IPS-20b (cell line): ENCODE measurements around the gene CEMIP2.

Source experiments
- H3K27ac ChIP-seq: one replicate; pipeline ENCODE4 v1.5.1; 2013; ENCODE audit warnings: low read length
- H3K27me3 ChIP-seq: 2 replicates; pipeline ENCODE4 v1.6.1; 2013; ENCODE audit warnings: mild to moderate bottlenecking, low read length, inconsistent platforms; ENCODE audit not compliant: insufficient read depth
- H3K36me3 ChIP-seq: 2 replicates; pipeline ENCODE4 v1.6.1; 2013; ENCODE audit warnings: low read depth, mild to moderate bottlenecking, inconsistent platforms, low read length, moderate library complexity; ENCODE audit not compliant: insufficient read depth
- H3K4me1 ChIP-seq: 2 replicates; pipeline ENCODE4 v1.6.1; 2013; ENCODE audit warnings: mild to moderate bottlenecking, control low read depth, inconsistent platforms, low read length, moderate library complexity; ENCODE audit not compliant: insufficient read depth
- H3K4me3 ChIP-seq: 2 replicates; pipeline ENCODE4 v1.5.1; 2013; ENCODE audit warnings: mild to moderate bottlenecking, low read length, inconsistent platforms
- H3K9ac ChIP-seq: 2 replicates; pipeline ENCODE4 v1.6.1; 2013; ENCODE audit warnings: low read depth, mild to moderate bottlenecking, inconsistent platforms, low read length, moderate library complexity
- H3K9me3 ChIP-seq: 2 replicates; pipeline ENCODE4 v1.6.1; 2013; ENCODE audit warnings: mild to moderate bottlenecking, low read depth, low read length, inconsistent platforms; ENCODE audit not compliant: insufficient read depth

Gene CEMIP2

DNA sequence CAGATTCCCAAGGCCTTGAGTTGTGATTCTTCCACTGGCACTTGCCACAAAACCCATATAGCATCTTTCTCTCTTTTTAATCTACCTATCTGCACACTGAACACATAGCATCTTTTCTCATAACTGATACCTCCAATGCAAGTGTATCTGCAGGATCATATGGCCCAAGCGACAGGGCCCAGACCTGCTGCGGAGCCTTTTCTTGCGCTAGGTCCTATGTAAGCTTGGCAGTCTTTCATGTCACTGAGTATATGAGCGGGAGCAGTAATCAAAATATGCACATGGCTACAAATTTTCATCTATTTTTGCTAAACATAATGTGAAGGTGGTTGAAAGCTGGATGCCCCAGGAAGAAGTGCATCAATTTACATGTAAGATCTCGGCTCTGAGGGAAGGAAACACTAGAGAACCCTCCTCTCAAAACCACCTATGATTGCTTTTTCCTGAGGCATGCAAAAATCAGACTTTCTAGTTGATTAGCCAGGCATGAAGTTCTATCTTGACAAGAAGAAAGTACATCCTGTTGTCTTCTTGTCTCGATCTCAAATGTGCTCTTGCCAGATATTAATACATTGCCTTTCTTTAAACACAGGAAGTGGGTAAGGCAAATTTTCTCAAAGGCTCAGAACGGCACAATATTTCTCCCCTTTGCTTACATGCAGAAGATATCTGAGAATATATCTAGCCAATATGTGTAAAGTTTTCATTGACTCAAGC, 26.9 kb upstream of the CEMIP2 start:
- Histone ChIP-seq H3K9ac (no peak overlapping the region), H3K27me3 (no peaks in the 10 kb centered on the region), H3K4me3 (no peak overlapping the region), H3K36me3 (no peaks in the 10 kb centered on the region), H3K4me1 (no peaks in the 10 kb centered on the region), H3K27ac (no peak overlapping the region), H3K9me3 (no peaks in the 10 kb centered on the region)

- Histone ChIP-seq H3K36me3 (no peaks in the 10 kb centered on the region), H3K27me3 (no peaks in the 10 kb centered on the region), H3K4me3 (no peak overlapping the region), H3K4me1 (no peaks in the 10 kb centered on the region), H3K27ac (no peak overlapping the region), H3K9me3 (no peaks in the 10 kb centered on the region), H3K9ac (no peak overlapping the region)
These were observed 25.2 kb upstream of the CEMIP2 start for GRCh38 chr9:71793386-71794105.

- H3K4me3 ChIP-seq = no peak overlapping the region
- no peaks in the 10 kb centered on the region for H3K4me1 ChIP-seq
- H3K27ac ChIP-seq = no peak overlapping the region
- no peaks in the 10 kb centered on the region for H3K27me3 ChIP-seq
- H3K9me3 ChIP-seq = no peaks in the 10 kb centered on the region
- no peaks in the 10 kb centered on the region for H3K36me3 ChIP-seq
- H3K9ac ChIP-seq = no peak overlapping the region
These were observed 23.6 kb upstream of the CEMIP2 start for GRCh38 chr9:71791875-71792274.

DNA sequence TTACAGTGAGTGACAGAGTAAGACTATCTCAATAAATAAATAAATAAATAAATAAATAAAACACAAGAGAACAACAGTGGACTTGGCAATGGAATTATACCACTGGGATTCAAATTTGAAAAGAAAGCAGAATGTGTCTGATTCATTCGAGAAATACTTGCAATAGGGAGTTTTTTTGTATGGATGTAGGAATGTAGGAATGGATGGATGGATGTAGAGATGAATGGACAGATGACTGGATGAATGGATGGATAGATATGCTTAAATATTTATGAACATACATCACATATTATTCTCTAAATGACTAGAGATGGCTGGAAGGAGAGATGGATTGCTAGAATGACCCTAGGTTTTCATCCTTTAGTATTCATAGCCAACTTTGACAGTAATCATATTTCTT, 22.0 kb upstream of the CEMIP2 start:
- no peak overlapping the region for H3K9ac ChIP-seq
- no peaks in the 10 kb centered on the region for H3K9me3 ChIP-seq
- H3K27ac ChIP-seq = no peak overlapping the region
- no peaks in the 10 kb centered on the region for H3K36me3 ChIP-seq
- no peaks in the 10 kb centered on the region for H3K27me3 ChIP-seq
- no peak overlapping the region for H3K4me3 ChIP-seq
- H3K4me1 ChIP-seq = no peaks in the 10 kb centered on the region

GRCh38 chr9:71783120-71783523, 14.8 kb upstream of the CEMIP2 start:
- Histone ChIP-seq H3K4me1 (no peaks in the 10 kb centered on the region), H3K9ac (no peak overlapping the region), H3K27ac (no peak overlapping the region), H3K4me3 (no peak overlapping the region), H3K9me3 (no peaks in the 10 kb centered on the region), H3K36me3 (no peaks in the 10 kb centered on the region), H3K27me3 (no peaks in the 10 kb centered on the region)

GRCh38 chr9:71781391-71781790, 13.1 kb upstream of the CEMIP2 start:
- Histone ChIP-seq H3K36me3 (no peaks in the 10 kb centered on the region), H3K9me3 (no peaks in the 10 kb centered on the region), H3K27ac (no peak overlapping the region), H3K4me3 (no peak overlapping the region), H3K27me3 (no peaks in the 10 kb centered on the region), H3K4me1 (no peaks in the 10 kb centered on the region), H3K9ac (no peak overlapping the region)

- no peaks in the 10 kb centered on the region for H3K4me1 ChIP-seq
- H3K36me3 ChIP-seq = no peaks in the 10 kb centered on the region
- H3K9ac ChIP-seq = no peak overlapping the region
- no peak overlapping the region for H3K27ac ChIP-seq
- no peak overlapping the region for H3K4me3 ChIP-seq
- H3K9me3 ChIP-seq = no peaks in the 10 kb centered on the region
- no peaks in the 10 kb centered on the region for H3K27me3 ChIP-seq
These were observed 12.6 kb upstream of the CEMIP2 start for GRCh38 chr9:71780953-71781352.

- H3K4me3 ChIP-seq = no peak overlapping the region
- H3K36me3 ChIP-seq = no peaks in the 10 kb centered on the region
- H3K4me1 ChIP-seq = no peaks in the 10 kb centered on the region
These were observed 9.8 kb upstream of the CEMIP2 start for GRCh38 chr9:71778085-71778484.

DNA sequence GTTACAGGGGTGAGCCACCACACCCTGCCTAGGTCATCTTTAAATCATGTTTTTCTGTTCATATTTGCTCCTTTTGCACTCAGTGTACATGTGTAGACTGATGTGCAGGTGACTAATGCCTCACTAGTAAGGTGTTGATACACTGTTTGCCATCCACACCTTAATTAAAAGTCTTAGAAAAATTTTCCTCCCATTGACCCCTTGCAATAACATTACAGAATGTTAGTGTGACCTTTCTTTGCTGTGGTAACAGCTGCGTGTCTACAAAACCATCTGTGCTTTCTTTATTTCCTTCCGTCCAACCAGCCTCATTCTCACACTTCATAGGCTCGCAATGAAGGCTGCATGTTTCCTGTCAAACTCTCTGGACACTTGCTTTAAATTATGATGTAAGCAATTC, 6.6 kb upstream of the CEMIP2 start:
- Histone ChIP-seq H3K9ac (no peak overlapping the region), H3K27ac (no peak overlapping the region), H3K4me3 (no peak overlapping the region)

More at GRCh38 chr9:71778085-71778484, 9.8 kb upstream of the CEMIP2 start:
- Histone ChIP-seq H3K27ac (no peak overlapping the region), H3K9ac (no peak overlapping the region), H3K27me3 (no peaks in the 10 kb centered on the region), H3K9me3 (no peaks in the 10 kb centered on the region)

GRCh38 chr9:71772726-71773125, 4.4 kb upstream of the CEMIP2 start:
- Histone ChIP-seq H3K27ac (no peak overlapping the region), H3K36me3 (no peaks in the 10 kb centered on the region), H3K27me3 (peaks cover 11% of the 10 kb centered on the region), H3K4me1 (no peaks in the 10 kb centered on the region), H3K9ac (no peak overlapping the region), H3K9me3 (no peaks in the 10 kb centered on the region), H3K4me3 (no peak overlapping the region)

More for the DNA sequence above, 6.6 kb upstream of the CEMIP2 start:
- H3K27me3 ChIP-seq = peaks cover 7% of the 10 kb centered on the region
- no peaks in the 10 kb centered on the region for H3K4me1 ChIP-seq
- H3K36me3 ChIP-seq = no peaks in the 10 kb centered on the region
- no peaks in the 10 kb centered on the region for H3K9me3 ChIP-seq

GRCh38 chr9:71770170-71770569, 1.9 kb upstream of the CEMIP2 start:
- H3K4me1 ChIP-seq = peaks cover 15% of the 10 kb centered on the region
- no peaks in the 10 kb centered on the region for H3K9me3 ChIP-seq
- peaks cover 18% of the 10 kb centered on the region for H3K27me3 ChIP-seq
- H3K9ac ChIP-seq = no peak overlapping the region
- H3K4me3 ChIP-seq = no peak overlapping the region
- H3K36me3 ChIP-seq = no peaks in the 10 kb centered on the region
- no peak overlapping the region for H3K27ac ChIP-seq
